Activated CD4-positive, alpha-beta memory T cell treated with anti-CD3 and anti-CD28 coated beads for 36 hours (primary cell): ENCODE results near the gene SLC10A4. TPM values are rescaled to one million over a fixed set of nuclear protein-coding genes. Genes with fewer than 3 reads are reported as not detected.

ENCODE experiments used
- CTCF ChIA-PET: fragments of 350-600 bp; sonication (Branson Sonifier 250); formaldehyde crosslinking; loops from one replicate; lab custom pipeline; 2021; ENCODE audit warnings: antibody characterized with exemption, inconsistent platforms; lab: Charles Lee
- POLR2A ChIA-PET: fragments of 350-600 bp; sonication (Branson Sonifier 250); formaldehyde crosslinking; loops from one replicate; lab custom pipeline; 2021; ENCODE audit warnings: antibody characterized with exemption; lab: Charles Lee
- DNase-seq: peaks from one replicate; pipeline ENCODE4 v3.0.0-alpha.2; 2020
- H3K27ac Mint-ChIP-seq: one replicate; pipeline ENCODE4 v1.8.0; 2021; ENCODE audit warnings: mixed read lengths
- H3K27me3 Mint-ChIP-seq: one replicate; pipeline ENCODE4 v1.8.0; 2021; ENCODE audit warnings: mixed read lengths
- H3K36me3 Mint-ChIP-seq: one replicate; pipeline ENCODE4 v1.8.0; 2021; ENCODE audit warnings: mixed read lengths
- H3K4me1 Mint-ChIP-seq: one replicate; pipeline ENCODE4 v1.8.0; 2021; ENCODE audit warnings: low read depth, mixed read lengths
- H3K4me3 Mint-ChIP-seq: one replicate; pipeline ENCODE4 v1.8.0; 2021; ENCODE audit warnings: mild to moderate bottlenecking, mixed read lengths
- H3K9me3 Mint-ChIP-seq: one replicate; pipeline ENCODE4 v1.8.0; 2021; ENCODE audit warnings: mixed read lengths
- intact Hi-C: fragments of 100-400 bp; cut with micrococcal nuclease; formaldehyde crosslinking; loops from one replicate; pipeline ENCODE4 v1.15.1; 2023
- total RNA-seq, 2 experiments: library from RNA; stranded (reverse); gene quantifications; one replicate each; pipeline ENCODE4 v1.2.3, GENCODE V29; 2021

SLC10A4 gene
- total RNA-seq, 2 experiments from 2014 or later = not detected

DNA sequence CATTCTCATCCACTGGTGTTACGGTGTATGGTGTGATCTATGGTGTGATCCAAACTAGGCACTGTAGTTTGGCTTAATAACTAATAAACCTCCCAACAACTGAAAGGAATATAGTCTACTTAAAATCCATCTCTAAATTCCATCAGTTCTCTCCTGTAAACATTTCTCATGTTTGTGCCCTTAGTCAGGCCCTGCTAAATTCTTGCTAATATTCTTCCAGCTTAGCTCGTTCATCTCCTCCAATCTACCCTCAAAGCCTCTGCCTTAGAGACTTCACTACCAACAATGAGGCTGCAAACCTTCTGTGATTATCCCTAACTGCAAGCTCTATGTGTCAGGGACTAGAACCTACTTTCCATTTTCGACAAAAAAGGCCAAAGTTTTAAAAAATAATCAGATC, 35.0 kb downstream of the SLC10A4 start:
- no peaks in the 10 kb centered on the region for H3K9me3 Mint-ChIP-seq
- POLR2A ChIA-PET = no interaction called here
- intact Hi-C loops = no loop called here

DNA sequence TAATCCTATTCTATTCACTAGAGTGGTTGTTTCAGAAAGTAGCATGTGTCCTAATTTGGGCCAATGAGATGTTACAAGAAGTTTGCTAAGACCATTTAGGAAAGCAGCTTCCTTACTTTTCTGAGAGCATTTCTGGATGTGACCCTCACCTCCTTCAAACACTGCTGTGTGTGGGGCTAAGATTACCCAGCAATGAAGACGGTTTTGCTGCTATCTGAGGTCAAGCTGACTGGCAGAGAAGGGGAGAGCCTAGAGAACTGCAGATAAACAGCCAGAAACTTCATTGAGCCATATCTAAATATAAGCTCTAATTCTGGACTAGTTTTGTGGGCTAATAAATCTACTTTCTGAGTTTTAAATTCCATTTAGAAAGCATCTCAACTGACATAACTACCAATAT, 43.3 kb downstream of the SLC10A4 start:
- no peaks in the 10 kb centered on the region for H3K9me3 Mint-ChIP-seq
- POLR2A ChIA-PET = interaction anchor here (0.9 kb wide), 2 partner anchors 17 to 27 kb away, joined by 3 read pairs; no protein-coding TSS in a partner anchor
- no peak overlapping the region for H3K27ac Mint-ChIP-seq

More for the DNA sequence above, 35.0 kb downstream of the SLC10A4 start:
- Mint-ChIP-seq H3K4me1 (no peaks in the 10 kb centered on the region), H3K36me3 (peaks cover 39% of the 10 kb centered on the region), H3K4me3 (no peak overlapping the region), H3K27me3 (no peaks in the 10 kb centered on the region), H3K27ac (no peak overlapping the region)
- no peak for DNase-seq
- CTCF ChIA-PET = no interaction called here

DNA sequence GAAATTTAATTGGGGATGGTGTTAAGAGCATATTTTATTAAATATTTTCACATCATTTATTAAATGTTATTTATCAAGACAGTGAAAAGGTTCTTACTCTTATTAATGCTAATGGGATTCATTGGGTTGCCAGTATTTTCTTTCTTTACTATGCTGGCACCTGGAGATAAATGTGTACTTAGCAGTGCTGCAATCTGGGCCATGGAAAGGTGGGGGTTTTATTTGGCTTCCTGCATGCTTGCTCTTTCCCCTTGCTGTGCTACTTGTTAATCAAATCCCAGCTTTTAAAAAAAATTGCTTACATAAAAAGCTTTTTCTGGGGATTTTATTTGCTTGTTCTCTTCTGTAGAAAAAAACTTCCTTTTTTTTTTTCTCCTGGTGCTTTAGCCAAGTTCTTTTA, 55.2 kb downstream of the SLC10A4 start:
- Mint-ChIP-seq H3K27me3 (no peaks in the 10 kb centered on the region), H3K9me3 (no peaks in the 10 kb centered on the region), H3K4me3 (no peak overlapping the region), H3K4me1 (no peaks in the 10 kb centered on the region), H3K27ac (no peak overlapping the region), H3K36me3 (peaks cover 33% of the 10 kb centered on the region)
- CTCF ChIA-PET = interaction anchor here (0.7 kb wide), 1 partner anchor 40 kb away, joined by 3 read pairs; no protein-coding TSS in a partner anchor
- intact Hi-C loops = no loop called here
- DNase-seq = no peak
- POLR2A ChIA-PET = no interaction called here

More for the DNA sequence above, 43.3 kb downstream of the SLC10A4 start:
- no peak for DNase-seq
- Mint-ChIP-seq H3K36me3 (peaks cover 54% of the 10 kb centered on the region), H3K4me1 (no peaks in the 10 kb centered on the region), H3K27me3 (no peaks in the 10 kb centered on the region), H3K4me3 (no peak overlapping the region)
- intact Hi-C loops = no loop called here
- CTCF ChIA-PET = interaction anchor here (0.6 to 1.1 kb wide), 2 partner anchors 51 to 419 kb away, joined by 3 to 6 read pairs; no protein-coding TSS in a partner anchor

Other genes starting within 250 kb of the SLC10A4 start
- 1 to 10 TPM; 1.8 to 3.0 TPM for gene TEC, start 213.5 kb upstream of the SLC10A4 start, total RNA-seq
- gene SLAIN2, start 141.8 kb upstream of the SLC10A4 start, total RNA-seq = 10 to 100 TPM; 54.9 to 63.8 TPM
- gene ZAR1, start 6.9 kb downstream of the SLC10A4 start, total RNA-seq = not detected